SJCRH30 (cell line): Measurements from ENCODE around the gene PPIL3. TPM values are rescaled to one million over a fixed set of nuclear protein-coding genes. Genes with fewer than 3 reads are reported as not detected.

Source experiments
- DNase-seq, 2 experiments: peaks; one replicate each; pipeline ENCODE4 v3.0.0-alpha.2; 2015 to 2020
- H3K27ac ChIP-seq: fragments of 250-450 bp; sonication (Bioruptor Pico); 2 replicates; pipeline ENCODE4 v1.5.1; 2020; ENCODE audit warnings: mild to moderate bottlenecking, moderate library complexity
- H3K27me3 ChIP-seq: fragments of 250-450 bp; sonication (Bioruptor Pico); 2 replicates; pipeline ENCODE4 v1.5.1; 2020; ENCODE audit warnings: mild to moderate bottlenecking, moderate library complexity
- H3K36me3 ChIP-seq: fragments of 250-450 bp; sonication (Bioruptor Pico); 2 replicates; pipeline ENCODE4 v1.5.1; 2020; ENCODE audit warnings: mild to moderate bottlenecking, moderate library complexity
- H3K4me1 ChIP-seq: fragments of 250-450 bp; sonication (Bioruptor Pico); 2 replicates; pipeline ENCODE4 v1.5.1; 2020; ENCODE audit warnings: mild to moderate bottlenecking, moderate library complexity
- H3K4me3 ChIP-seq: fragments of 250-450 bp; sonication (Bioruptor Pico); 2 replicates; pipeline ENCODE4 v1.5.1; 2020; ENCODE audit warnings: mild to moderate bottlenecking, moderate library complexity
- H3K9me3 ChIP-seq: fragments of 250-450 bp; sonication (Bioruptor Pico); replicated peaks from 2 replicates; pipeline ENCODE4 v1.5.1; 2020; ENCODE audit warnings: mild to moderate bottlenecking, moderate library complexity
- total RNA-seq: library from RNA; depleted of rRNA; stranded (reverse); fragments of >200 nt; shearing (Covaris generic); gene quantifications from 2 replicates; pipeline ENCODE4 v1.2.3, GENCODE V29; 2014; rRNA removed

The PPIL3 gene
- total RNA-seq, 1 experiment from 2014 or later, result 39.1 TPM

GRCh38 chr2:200845669-200846325 lies 43.1 kb downstream of the PPIL3 start:
- no peak overlapping the region for H3K4me3 ChIP-seq

GRCh38 chr2:200845194-200845593 lies 43.7 kb downstream of the PPIL3 start:
- DNase-seq, result no peak
- Histone ChIP-seq H3K4me1 (no peaks in the 10 kb centered on the region), H3K27me3 (no peaks in the 10 kb centered on the region), H3K36me3 (no peaks in the 10 kb centered on the region; the same call in 1 of the 2 replicates), H3K4me3 (no peak overlapping the region), H3K27ac (no peak overlapping the region), H3K9me3 (no peaks in the 10 kb centered on the region)

More at GRCh38 chr2:200845669-200846325, 43.1 kb downstream of the PPIL3 start:
- DNase-seq, result no peak
- H3K27me3 ChIP-seq, result no peaks in the 10 kb centered on the region
- H3K27ac ChIP-seq, result no peak overlapping the region
- H3K36me3 ChIP-seq, result peaks cover 2% of the 10 kb centered on the region; the same call in 1 of the 2 replicates
- H3K9me3 ChIP-seq, result no peaks in the 10 kb centered on the region
- no peaks in the 10 kb centered on the region for H3K4me1 ChIP-seq

DNA sequence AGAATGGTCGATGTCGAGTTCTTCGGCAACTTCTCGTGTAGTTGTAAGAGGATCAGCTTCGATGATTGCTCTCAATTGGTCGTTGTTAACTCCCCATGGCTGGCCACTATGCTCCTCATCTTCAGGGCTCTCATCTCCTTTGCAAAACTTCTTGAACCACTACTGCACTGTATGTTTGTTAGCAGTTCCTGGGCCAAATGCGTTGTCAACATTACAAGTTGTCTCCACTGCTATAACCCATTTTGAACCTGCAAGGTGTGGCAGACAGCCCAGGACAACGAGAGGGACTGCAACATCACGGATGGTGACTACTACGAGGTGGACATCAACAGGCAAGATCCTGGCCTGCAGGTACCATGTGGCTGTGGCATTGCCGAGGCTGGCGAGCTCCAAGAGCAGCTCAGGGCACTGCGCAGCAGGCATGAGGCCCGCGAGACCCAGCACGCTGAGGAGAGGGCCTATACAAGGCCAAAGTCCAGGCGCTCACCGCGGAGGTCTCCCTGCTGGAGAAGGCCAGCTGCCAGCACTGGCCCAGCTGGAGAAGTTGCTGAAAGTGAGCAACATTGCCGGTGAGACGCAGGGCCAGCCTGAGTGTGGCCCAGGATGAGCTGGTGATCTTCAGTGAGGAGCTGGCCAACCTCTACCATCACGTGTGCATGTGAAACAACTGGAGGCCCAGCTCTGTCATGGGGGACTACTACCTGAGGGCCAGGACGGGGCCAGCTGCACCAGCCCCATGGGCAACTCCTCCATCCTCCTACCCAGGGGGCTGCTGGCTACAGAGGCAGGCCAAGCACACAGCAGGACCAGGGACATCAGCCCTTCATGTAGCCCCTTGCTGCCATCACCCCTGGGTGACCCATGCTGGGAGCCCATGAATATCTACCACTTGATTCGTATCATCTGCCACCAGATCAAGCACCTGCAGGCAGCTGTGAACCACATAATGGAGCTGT lies 44.6 kb downstream of the PPIL3 start:
- Histone ChIP-seq H3K4me3 (no peak overlapping the region), H3K36me3 (no peaks in the 10 kb centered on the region; the same call in 1 of the 2 replicates), H3K9me3 (no peaks in the 10 kb centered on the region), H3K27ac (no peak overlapping the region), H3K27me3 (no peaks in the 10 kb centered on the region), H3K4me1 (no peaks in the 10 kb centered on the region)
- no peak for DNase-seq

GRCh38 chr2:200839513-200839912 lies 49.4 kb downstream of the PPIL3 start:
- no peak for DNase-seq
- H3K36me3 ChIP-seq, result no peaks in the 10 kb centered on the region
- no peak overlapping the region for H3K27ac ChIP-seq

GRCh38 chr2:200834701-200835100 lies 54.2 kb downstream of the PPIL3 start:
- no peaks in the 10 kb centered on the region for H3K36me3 ChIP-seq
- no peaks in the 10 kb centered on the region for H3K4me1 ChIP-seq
- H3K4me3 ChIP-seq, result no peak overlapping the region
- peaks cover 5% of the 10 kb centered on the region; the same call in 1 of the 2 replicates for H3K9me3 ChIP-seq
- H3K27me3 ChIP-seq, result 0 out of 2 replicates have a peak, but pooled peaks cover 4% of the 10 kb centered on the region
- no peak for DNase-seq
- no peak overlapping the region for H3K27ac ChIP-seq

More at GRCh38 chr2:200839513-200839912, 49.4 kb downstream of the PPIL3 start:
- Histone ChIP-seq H3K4me1 (no peaks in the 10 kb centered on the region), H3K4me3 (no peak overlapping the region), H3K9me3 (peaks cover 5% of the 10 kb centered on the region; the same call in 1 of the 2 replicates), H3K27me3 (0 out of 2 replicates have a peak, but pooled peaks cover 4% of the 10 kb centered on the region)

DNA sequence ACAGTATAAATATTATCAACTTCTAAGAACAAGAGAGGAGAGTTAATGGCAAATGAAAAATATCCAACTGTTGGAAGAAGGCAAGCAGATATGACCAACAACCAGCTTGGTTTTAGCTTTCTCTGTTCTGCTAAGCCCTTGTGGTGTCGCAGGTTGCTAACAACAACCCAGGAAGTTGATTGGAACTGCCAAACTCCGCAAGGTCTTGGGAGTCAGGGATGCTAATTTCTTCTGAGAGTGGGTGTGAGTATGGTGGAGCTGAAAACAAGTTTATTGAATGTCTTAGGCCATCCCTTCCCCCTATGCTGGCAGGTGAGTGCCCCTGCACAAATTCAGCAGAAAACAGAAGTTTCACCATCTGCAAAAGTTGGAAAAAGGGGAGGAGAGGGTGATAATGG lies 59.6 kb downstream of the PPIL3 start:
- DNase-seq, result no peak
- no peaks in the 10 kb centered on the region for H3K27me3 ChIP-seq
- H3K4me1 ChIP-seq, result no peaks in the 10 kb centered on the region
- no peak overlapping the region for H3K4me3 ChIP-seq
- H3K27ac ChIP-seq, result no peak overlapping the region
- peaks cover 6% of the 10 kb centered on the region; the same call in 1 of the 2 replicates for H3K36me3 ChIP-seq
- H3K9me3 ChIP-seq, result no peaks in the 10 kb centered on the region

GRCh38 chr2:200828572-200829257 lies 60.2 kb downstream of the PPIL3 start:
- peaks cover 11% of the 10 kb centered on the region for H3K36me3 ChIP-seq
- H3K27me3 ChIP-seq, result no peaks in the 10 kb centered on the region
- H3K4me3 ChIP-seq, result no peak overlapping the region
- DNase-seq, result no peak
- H3K27ac ChIP-seq, result no peak overlapping the region
- no peaks in the 10 kb centered on the region for H3K4me1 ChIP-seq
- no peaks in the 10 kb centered on the region for H3K9me3 ChIP-seq

DNA sequence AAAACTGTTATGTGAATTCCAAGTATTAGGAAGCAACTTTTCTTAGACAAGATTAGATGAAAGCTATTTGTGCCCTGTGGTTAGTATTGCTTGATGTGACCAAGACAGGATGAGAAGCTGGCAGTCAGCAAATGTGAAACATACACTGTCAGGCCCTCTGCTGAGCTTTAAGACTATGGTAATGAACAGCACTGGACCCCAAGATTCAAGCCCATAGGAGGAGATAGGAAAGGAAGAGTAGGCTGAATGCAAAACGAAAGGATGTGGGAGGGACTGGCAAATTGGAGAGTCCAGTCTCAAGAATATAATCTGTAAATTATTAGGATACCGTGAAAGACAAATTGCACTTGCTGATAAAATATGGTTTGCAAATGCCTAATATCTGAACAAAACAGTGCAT lies 60.8 kb downstream of the PPIL3 start:
- no peaks in the 10 kb centered on the region for H3K9me3 ChIP-seq
- H3K4me1 ChIP-seq, result no peaks in the 10 kb centered on the region
- H3K27me3 ChIP-seq, result no peaks in the 10 kb centered on the region
- H3K36me3 ChIP-seq, result peaks cover 12% of the 10 kb centered on the region
- no peak overlapping the region for H3K4me3 ChIP-seq
- H3K27ac ChIP-seq, result no peak overlapping the region
- DNase-seq, result no peak

DNA sequence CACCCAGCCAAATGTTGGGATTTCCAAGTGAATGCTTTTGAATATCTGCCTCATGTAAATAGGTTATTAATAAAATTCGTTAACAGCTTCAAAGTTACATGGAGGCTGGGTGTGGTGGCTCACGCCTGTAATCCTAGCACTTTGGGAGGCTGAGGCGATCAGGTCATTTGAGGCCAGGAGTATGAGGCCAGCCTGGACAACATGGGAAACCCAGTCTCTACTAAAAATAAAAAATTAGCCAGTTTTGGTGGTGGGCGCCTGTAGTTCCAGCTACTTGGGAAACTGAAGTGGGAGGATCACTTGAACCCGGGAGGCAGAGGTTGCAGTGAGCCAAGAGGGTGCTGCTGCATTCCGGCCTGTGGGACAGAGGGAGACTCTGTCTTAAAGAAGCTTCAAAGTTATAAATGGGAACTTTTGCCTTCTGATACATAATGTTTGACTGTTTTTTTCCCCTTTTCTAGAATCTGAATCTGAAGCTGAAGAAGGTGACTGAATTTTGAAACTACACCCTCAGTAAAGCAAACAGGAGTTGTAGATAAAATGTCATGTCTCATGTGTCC lies 67.1 kb downstream of the PPIL3 start:
- Histone ChIP-seq H3K4me1 (no peaks in the 10 kb centered on the region), H3K36me3 (peaks cover 64% of the 10 kb centered on the region), H3K27ac (no peak overlapping the region), H3K4me3 (no peak overlapping the region), H3K27me3 (no peaks in the 10 kb centered on the region), H3K9me3 (no peaks in the 10 kb centered on the region)
- no peak for DNase-seq

Other genes with a start within 250 kb of the PPIL3 start
- gene BZW1, start 77.2 kb downstream of the PPIL3 start, total RNA-seq, result 448 and 478 TPM in 2 replicates
- gene CLK1, start 24.4 kb downstream of the PPIL3 start, total RNA-seq, result 75.6 and 86.3 TPM in 2 replicates
- gene NIF3L1, start 294 bp upstream of the PPIL3 start, total RNA-seq, result 50.1 and 55.3 TPM in 2 replicates
- 23.5 and 27.5 TPM in 2 replicates for gene ORC2, start 74.6 kb upstream of the PPIL3 start, total RNA-seq
- gene HYCC2, start 182.6 kb upstream of the PPIL3 start, total RNA-seq, result 6.6 and 9.3 TPM in 2 replicates
- 126 and 138 TPM in 2 replicates for gene NDUFB3, start 182.9 kb upstream of the PPIL3 start, total RNA-seq
- 13.6 TPM in 2 replicates for gene CFLAR, start 227.1 kb upstream of the PPIL3 start, total RNA-seq